Measurements from ENCODE around the gene GAGE12J. TPM values are rescaled to one million over a fixed set of nuclear protein-coding genes. Genes with fewer than 3 reads are reported as not detected.
"Not testable (repeated sequence)": the region's sequence is repeated elsewhere in the genome, so short reads cannot be mapped to it uniquely, and the experiment has no call there.

The GAGE12J gene
- polyA plus RNA-seq, 4 donors = not detected

GRCh38 chrX:49284212-49284611 lies 37.6 kb upstream of the GAGE12J start:
- Histone ChIP-seq H3K27ac (ENCODE audit: low read depth in 1 of 3, low read length in 2 of 3) (no peak overlapping the region), H3K4me1 (ENCODE audit: control insufficient read depth in 3 of 3, insufficient read depth in 2 of 3, low read depth in 1 of 3, low read length in 2 of 3) (no peaks in the 10 kb centered on the region), H3K9me3 (ENCODE audit: control insufficient read depth in 2 of 2, insufficient read depth in 1 of 2, low read depth in 1 of 2, low read length in 1 of 2) (no peaks in the 10 kb centered on the region), H3K27me3 (ENCODE audit: control insufficient read depth in 3 of 3, insufficient read depth in 3 of 3, low read length in 3 of 3) (no peaks in the 10 kb centered on the region), H3K36me3 (ENCODE audit: control insufficient read depth in 3 of 3, insufficient read depth in 2 of 3, low read depth in 1 of 3, low read length in 3 of 3) (peaks cover 0 to 3% (median 0%) of the 10 kb centered on the region in 3 donors), H3K4me3 (ENCODE audit: low read depth in 1 of 3, low read length in 3 of 3) (no peak overlapping the region)
- WGBS, 3 donors = 77 to 91% (median 90%) methylated on average over 3 of the region's 3 CpGs
- FAIRE-seq = no peak
- no peak for DNase-seq

- DNase-seq (no peak), FAIRE-seq (no peak)
- WGBS, 3 donors = 86 to 98% (median 95%) methylated on average over 9 to 18 of the region's 18 CpGs
- H3K4me1 ChIP-seq (ENCODE audit: control insufficient read depth in 3 of 3, insufficient read depth in 2 of 3, low read depth in 1 of 3, low read length in 2 of 3) = no peaks in the 10 kb centered on the region
- H3K4me3 ChIP-seq (ENCODE audit: low read depth in 1 of 3, low read length in 3 of 3) = no peak overlapping the region
- H3K9me3 ChIP-seq (ENCODE audit: control insufficient read depth in 2 of 2, insufficient read depth in 1 of 2, low read depth in 1 of 2, low read length in 1 of 2) = no peaks in the 10 kb centered on the region
- no peak overlapping the region for H3K27ac ChIP-seq (ENCODE audit: low read depth in 1 of 3, low read length in 2 of 3)
- H3K36me3 ChIP-seq (ENCODE audit: control insufficient read depth in 3 of 3, insufficient read depth in 2 of 3, low read depth in 1 of 3, low read length in 3 of 3) = peaks cover 0 to 3% (median 0%) of the 10 kb centered on the region in 3 donors
- no peaks in the 10 kb centered on the region for H3K27me3 ChIP-seq (ENCODE audit: control insufficient read depth in 3 of 3, insufficient read depth in 3 of 3, low read length in 3 of 3)
These were observed 35.7 kb upstream of the GAGE12J start for GRCh38 chrX:49286136-49286535.

DNA sequence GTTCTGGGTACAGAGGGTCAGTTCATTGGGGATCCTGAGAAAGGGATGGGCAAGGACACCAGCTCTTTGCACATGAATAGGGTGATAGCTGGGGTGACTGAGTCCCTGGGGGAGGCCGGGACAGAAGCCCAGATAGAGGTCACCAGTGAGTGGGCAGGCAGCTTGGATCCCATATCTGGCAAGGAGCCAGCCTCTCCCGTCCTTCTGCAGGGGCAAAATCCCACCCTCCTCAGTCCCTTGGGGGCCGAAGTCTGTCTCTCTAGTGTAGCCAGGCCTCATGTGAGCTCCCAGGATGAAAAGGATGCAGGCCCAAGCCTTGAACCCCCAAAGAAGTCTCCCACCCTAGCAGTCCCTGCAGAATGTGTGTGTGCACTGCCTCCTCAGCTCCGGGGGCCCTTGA lies 35.3 kb upstream of the GAGE12J start:
- Histone ChIP-seq H3K4me3 (ENCODE audit: low read depth in 1 of 3, low read length in 3 of 3) (no peak overlapping the region), H3K36me3 (ENCODE audit: control insufficient read depth in 3 of 3, insufficient read depth in 2 of 3, low read depth in 1 of 3, low read length in 3 of 3) (peaks cover 0 to 3% (median 0%) of the 10 kb centered on the region in 3 donors), H3K27ac (ENCODE audit: low read depth in 1 of 3, low read length in 2 of 3) (no peak overlapping the region), H3K9me3 (ENCODE audit: control insufficient read depth in 2 of 2, insufficient read depth in 1 of 2, low read depth in 1 of 2, low read length in 1 of 2) (no peaks in the 10 kb centered on the region), H3K27me3 (ENCODE audit: control insufficient read depth in 3 of 3, insufficient read depth in 3 of 3, low read length in 3 of 3) (no peaks in the 10 kb centered on the region), H3K4me1 (ENCODE audit: control insufficient read depth in 3 of 3, insufficient read depth in 2 of 3, low read depth in 1 of 3, low read length in 2 of 3) (no peaks in the 10 kb centered on the region)
- FAIRE-seq (no peak), DNase-seq (no peak)
- 56 to 83% (median 74%) methylated on average over 4 of the region's 4 CpGs for WGBS, 3 donors

- Histone ChIP-seq H3K27ac (ENCODE audit: low read depth in 1 of 3, low read length in 2 of 3) (no peak overlapping the region), H3K4me1 (ENCODE audit: control insufficient read depth in 3 of 3, insufficient read depth in 2 of 3, low read depth in 1 of 3, low read length in 2 of 3) (no peaks in the 10 kb centered on the region), H3K36me3 (ENCODE audit: control insufficient read depth in 3 of 3, insufficient read depth in 2 of 3, low read depth in 1 of 3, low read length in 3 of 3) (peaks cover 0 to 3% (median 0%) of the 10 kb centered on the region in 3 donors), H3K4me3 (ENCODE audit: low read depth in 1 of 3, low read length in 3 of 3) (no peak overlapping the region), H3K27me3 (ENCODE audit: control insufficient read depth in 3 of 3, insufficient read depth in 3 of 3, low read length in 3 of 3) (no peaks in the 10 kb centered on the region), H3K9me3 (ENCODE audit: control insufficient read depth in 2 of 2, insufficient read depth in 1 of 2, low read depth in 1 of 2, low read length in 1 of 2) (no peaks in the 10 kb centered on the region)
- WGBS, 3 donors = 79 to 100% (median 93%) methylated on average over 1 of the region's 1 CpG
- FAIRE-seq (no peak), DNase-seq (no peak)
These were observed 34.2 kb upstream of the GAGE12J start for GRCh38 chrX:49287665-49288064.

DNA sequence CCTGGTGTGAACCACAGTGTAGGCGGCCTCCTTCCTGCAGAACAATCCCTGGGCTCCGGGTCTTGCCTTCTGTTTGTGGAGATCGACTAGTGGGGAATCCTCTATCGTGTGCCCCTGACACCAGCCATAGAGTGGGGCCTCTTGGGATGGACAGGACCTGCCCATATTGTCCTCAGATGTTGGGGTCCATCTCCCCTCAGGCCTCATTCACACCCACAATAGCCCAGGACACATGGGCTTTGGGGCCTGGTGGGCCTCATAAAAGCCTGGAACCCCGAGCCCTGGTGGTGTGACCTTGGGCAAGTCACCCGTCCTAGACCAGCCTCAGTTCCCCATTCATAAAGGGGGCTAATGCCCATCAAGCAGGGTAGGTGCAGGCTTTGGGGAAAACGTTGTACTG lies 31.6 kb upstream of the GAGE12J start:
- H3K36me3 ChIP-seq (ENCODE audit: control insufficient read depth in 3 of 3, insufficient read depth in 2 of 3, low read depth in 1 of 3, low read length in 3 of 3) = peaks cover 0 to 3% (median 0%) of the 10 kb centered on the region in 3 donors
- no peaks in the 10 kb centered on the region for H3K27me3 ChIP-seq (ENCODE audit: control insufficient read depth in 3 of 3, insufficient read depth in 3 of 3, low read length in 3 of 3)
- DNase-seq (no peak), FAIRE-seq (no peak)
- no peak overlapping the region for H3K27ac ChIP-seq (ENCODE audit: low read depth in 1 of 3, low read length in 2 of 3)
- 51 to 69% (median 59%) methylated on average over 4 to 7 of the region's 7 CpGs for WGBS, 3 donors
- H3K9me3 ChIP-seq (ENCODE audit: control insufficient read depth in 2 of 2, insufficient read depth in 1 of 2, low read depth in 1 of 2, low read length in 1 of 2) = no peaks in the 10 kb centered on the region
- H3K4me3 ChIP-seq (ENCODE audit: low read depth in 1 of 3, low read length in 3 of 3) = no peak overlapping the region
- H3K4me1 ChIP-seq (ENCODE audit: control insufficient read depth in 3 of 3, insufficient read depth in 2 of 3, low read depth in 1 of 3, low read length in 2 of 3) = no peaks in the 10 kb centered on the region

- WGBS, 3 donors = 20 to 27% (median 21%) methylated on average over 11 of the region's 11 CpGs
- Histone ChIP-seq H3K27ac (ENCODE audit: low read depth in 1 of 3, low read length in 2 of 3) (no peak overlapping the region), H3K27me3 (ENCODE audit: control insufficient read depth in 3 of 3, insufficient read depth in 3 of 3, low read length in 3 of 3) (no peaks in the 10 kb centered on the region), H3K4me3 (ENCODE audit: low read depth in 1 of 3, low read length in 3 of 3) (no peak overlapping the region), H3K4me1 (ENCODE audit: control insufficient read depth in 3 of 3, insufficient read depth in 2 of 3, low read depth in 1 of 3, low read length in 2 of 3) (no peaks in the 10 kb centered on the region), H3K36me3 (ENCODE audit: control insufficient read depth in 3 of 3, insufficient read depth in 2 of 3, low read depth in 1 of 3, low read length in 3 of 3) (no peaks in the 10 kb centered on the region), H3K9me3 (ENCODE audit: control insufficient read depth in 2 of 2, insufficient read depth in 1 of 2, low read depth in 1 of 2, low read length in 1 of 2) (no peaks in the 10 kb centered on the region)
- no peak for FAIRE-seq
- peak; percentile 44 to 51 for DNase-seq
These were observed 30.1 kb upstream of the GAGE12J start for GRCh38 chrX:49291615-49292337.

DNA sequence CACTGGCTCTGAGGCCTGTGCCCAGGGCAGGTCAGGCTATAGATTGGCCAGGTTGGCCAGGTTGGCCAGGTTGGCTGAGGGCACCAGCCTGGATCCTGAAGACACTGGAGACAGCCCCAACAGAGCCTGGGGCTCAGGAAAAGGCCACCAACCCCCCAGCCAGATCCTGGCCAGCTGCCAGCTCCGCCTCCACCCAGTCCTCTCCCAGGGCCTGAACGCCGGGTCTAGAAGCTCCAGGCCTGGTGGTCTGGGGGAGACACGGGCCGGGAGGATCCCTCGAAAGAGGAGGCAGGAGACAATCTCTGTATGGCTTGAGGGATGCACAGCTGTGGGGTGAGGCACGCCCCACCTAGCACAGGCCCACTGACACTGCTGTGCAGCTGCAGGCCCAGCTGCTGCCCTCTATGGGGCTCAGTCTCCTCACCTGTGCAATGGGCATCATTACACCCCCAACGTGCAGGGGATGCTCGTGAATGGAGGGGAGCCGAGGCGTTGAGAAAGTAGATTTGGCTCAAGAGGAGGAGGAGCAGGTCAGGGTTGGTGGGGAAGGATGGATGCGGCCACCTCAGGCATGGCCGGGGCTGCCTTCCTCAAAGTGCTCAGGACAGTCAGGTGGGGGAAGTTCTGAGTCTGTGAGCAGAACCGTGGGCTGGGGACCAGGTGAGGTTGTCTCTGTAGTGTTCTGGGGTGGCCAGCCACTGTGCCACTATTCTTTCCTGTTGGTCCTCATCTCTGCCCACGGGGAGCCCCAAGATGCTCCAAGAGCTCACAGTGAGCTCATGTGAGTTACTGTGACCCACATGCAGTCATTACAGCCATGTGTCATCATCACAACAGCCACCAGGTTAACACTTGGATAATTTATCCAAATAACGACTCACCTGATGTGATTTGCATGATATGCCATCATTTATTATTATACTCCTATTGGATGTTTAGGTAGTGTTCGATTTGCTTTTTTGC lies 29.2 kb upstream of the GAGE12J start:
- no peaks in the 10 kb centered on the region for H3K4me1 ChIP-seq (ENCODE audit: control insufficient read depth in 3 of 3, insufficient read depth in 2 of 3, low read depth in 1 of 3, low read length in 2 of 3)
- H3K9me3 ChIP-seq (ENCODE audit: control insufficient read depth in 2 of 2, insufficient read depth in 1 of 2, low read depth in 1 of 2, low read length in 1 of 2) = no peaks in the 10 kb centered on the region
- no peak overlapping the region for H3K4me3 ChIP-seq (ENCODE audit: low read depth in 1 of 3, low read length in 3 of 3)
- FAIRE-seq = no peak
- H3K27ac ChIP-seq (ENCODE audit: low read depth in 1 of 3, low read length in 2 of 3) = no peak overlapping the region
- H3K27me3 ChIP-seq (ENCODE audit: control insufficient read depth in 3 of 3, insufficient read depth in 3 of 3, low read length in 3 of 3) = no peaks in the 10 kb centered on the region
- DNase-seq = no peak
- no peaks in the 10 kb centered on the region for H3K36me3 ChIP-seq (ENCODE audit: control insufficient read depth in 3 of 3, insufficient read depth in 2 of 3, low read depth in 1 of 3, low read length in 3 of 3)
- WGBS, 3 donors = 78 to 84% (median 81%) methylated on average over 13 to 17 of the region's 17 CpGs

DNA sequence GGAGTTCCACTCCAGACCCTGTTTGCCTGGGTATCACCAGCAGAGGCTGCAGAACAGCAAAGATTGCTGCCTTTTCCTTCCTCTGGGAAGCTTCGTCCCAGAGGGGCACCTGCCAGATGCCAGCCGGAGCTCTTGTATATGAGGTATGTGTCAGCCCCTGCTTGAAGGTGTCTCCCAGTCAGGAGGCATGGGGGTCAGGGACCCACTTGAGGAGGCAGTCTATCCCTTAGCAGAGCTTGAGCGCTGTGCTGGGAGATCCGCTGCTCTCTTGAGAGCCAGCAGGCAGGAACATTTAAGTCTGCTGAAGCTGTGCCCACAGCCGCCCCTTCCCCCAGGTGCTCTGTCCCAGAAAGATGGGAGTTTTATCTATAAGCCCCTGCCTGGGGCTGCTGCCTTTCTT lies 22.5 kb upstream of the GAGE12J start:
- not testable (repeated sequence) for H3K27ac ChIP-seq (ENCODE audit: low read depth in 1 of 3, low read length in 2 of 3); FAIRE-seq; H3K36me3 ChIP-seq (ENCODE audit: control insufficient read depth in 3 of 3, insufficient read depth in 2 of 3, low read depth in 1 of 3, low read length in 3 of 3); DNase-seq; H3K9me3 ChIP-seq (ENCODE audit: control insufficient read depth in 2 of 2, insufficient read depth in 1 of 2, low read depth in 1 of 2, low read length in 1 of 2); H3K27me3 ChIP-seq (ENCODE audit: control insufficient read depth in 3 of 3, insufficient read depth in 3 of 3, low read length in 3 of 3); H3K4me3 ChIP-seq (ENCODE audit: low read depth in 1 of 3, low read length in 3 of 3); H3K4me1 ChIP-seq (ENCODE audit: control insufficient read depth in 3 of 3, insufficient read depth in 2 of 3, low read depth in 1 of 3, low read length in 2 of 3)
- WGBS, 3 donors = 84 to 96% (median 93%) methylated on average over 4 to 5 of the region's 5 CpGs
